Thyroid gland (tissue), 4 donors: ENCODE data around the gene PEX12.

Experiments used
- CTCF ChIP-seq, 6 experiments: fragments of 200-600 bp in 3 of 6; fragments of 450-650 bp in 3 of 6; sonication (generic) in 3 of 6; IDR thresholded peaks; one replicate each; pipeline ENCODE4 v1.5.1; 2016 to 2019; ENCODE audit warnings: antibody characterized with exemption in 6 of 6, mild to moderate bottlenecking in 2 of 6, inconsistent platforms in 1 of 6, moderate library complexity in 1 of 6
- POLR2A ChIP-seq, 2 donors: fragments of 450-650 bp; IDR thresholded peaks; one replicate each; pipeline ENCODE4 v1.6.1; 2017; ENCODE audit warnings: antibody characterized with exemption in 2 of 2, mild to moderate bottlenecking in 2 of 2, moderate library complexity in 1 of 2

DNA sequence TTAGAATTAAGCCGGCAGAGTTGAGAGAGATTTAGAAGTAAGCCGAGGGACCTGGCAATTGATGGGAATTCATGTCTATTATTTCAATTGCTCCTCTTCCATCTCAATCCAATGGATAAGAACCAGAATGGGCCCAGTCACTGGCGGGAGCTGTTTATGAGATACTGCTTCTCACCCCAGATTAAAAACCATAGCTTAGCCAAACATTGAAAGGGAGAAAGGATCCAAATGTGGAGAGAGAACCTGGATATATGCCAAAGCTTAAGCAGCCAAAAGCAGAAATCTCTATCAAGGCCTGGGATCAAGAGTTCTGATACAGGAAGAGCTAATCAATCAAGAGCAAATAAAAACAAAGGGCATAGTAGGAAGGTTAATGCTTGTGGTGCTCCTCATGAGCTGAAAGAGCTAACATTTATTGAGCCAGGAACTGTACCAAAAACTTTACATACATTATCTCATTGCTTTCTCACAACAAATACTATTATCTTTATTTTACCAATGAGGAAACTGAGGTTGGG is 43.7 kb downstream of the PEX12 start:
- TF ChIP-seq CTCF (IDR thresholded peaks at IDR 0.05) (no peak), POLR2A (IDR thresholded peaks at IDR 0.05) (no peak)
